ENCODE data around the gene PPIB. TPM values are rescaled to one million over a fixed set of nuclear protein-coding genes. Genes with fewer than 3 reads are reported as not detected.

PPIB gene
- total and polyA plus RNA-seq, 9 of the 15 experiments (the other 6 are each of a cell fraction or from before 2014, with no cell fraction given), result 306 to 746 (median 439) TPM

GRCh38 chr15:64153480-64154367 is 9.1 kb downstream of the PPIB start (continued):
- peak; percentile 55; the same call in 1 of the 2 replicates for TF ChIP-seq ZBTB33 (CRISPR knock-in tag; IDR thresholded peaks at IDR 0.05)
- TF ChIP-seq MTA1 (IDR thresholded peaks at IDR 0.05; ENCODE audit: borderline replicate concordance), result no peak
- TF ChIP-seq MTA3 (IDR thresholded peaks at IDR 0.05; ENCODE audit: borderline replicate concordance), result peak; percentile 57; the same call in 1 of the 2 replicates
- peak; percentile 89 for TF ChIP-seq STAG1 (CRISPR knock-in tag; IDR thresholded peaks at IDR 0.05; ENCODE audit: borderline replicate concordance)
- TF ChIP-seq TCF7 (IDR thresholded peaks at IDR 0.05; ENCODE audit: borderline replicate concordance), result peak; percentile 63; the same call in 1 of the 2 replicates
- peak; percentile 33; the same call in 1 of the 2 replicates for TF ChIP-seq CREM (IDR thresholded peaks at IDR 0.05; ENCODE audit: low read depth)
- TF ChIP-seq THAP7 (CRISPR knock-in tag; IDR thresholded peaks at IDR 0.05), result 0 out of 2 replicates have a peak, but pooled peaks have one; percentile 52
- peak; percentile 41; the same call in 1 of the 2 replicates for TF ChIP-seq ZBTB9 (CRISPR knock-in tag; IDR thresholded peaks at IDR 0.05)
- peak; percentile 84 for TF ChIP-seq POLR2G (IDR thresholded peaks at IDR 0.05; ENCODE audit: low read depth, low read length)
- TF ChIP-seq SIRT6 (IDR thresholded peaks at IDR 0.05; ENCODE audit: low read depth, low read length), result peak; percentile 5
- peak in 1 of 2 experiments; percentile 38 for TF ChIP-seq E2F6 (IDR thresholded peaks at IDR 0.05; ENCODE audit: borderline replicate concordance in 1 of 2, extremely low read depth in 1 of 2, insufficient read depth in 1 of 2, insufficient read length in 1 of 2, low read depth in 1 of 2, low read length in 1 of 2, poor library complexity in 1 of 2, severe bottlenecking in 1 of 2)
- TF ChIP-seq ATF7 (IDR thresholded peaks at IDR 0.05), result peak; percentile 49; the same call in 1 of the 2 replicates
- 0 out of 2 replicates have a peak, but pooled peaks have one; percentile 39 for TF ChIP-seq SIN3B (IDR thresholded peaks at IDR 0.05; ENCODE audit: low read depth)
- TF ChIP-seq ZKSCAN1 (IDR thresholded peaks at IDR 0.05; ENCODE audit: low read depth, low read length), result no peak
- peak; percentile 67 to 90 for TF ChIP-seq RAD21 (CRISPR knock-in tag; conservative IDR thresholded peaks at IDR 0.05 in 1 of 2, IDR thresholded peaks at IDR 0.05 in 1 of 2)

All from K562 (cell line).